Upper lobe of left lung (tissue), 6 donors: ENCODE data around the gene PROSER2. TPM values are rescaled to one million over a fixed set of nuclear protein-coding genes. Genes with fewer than 3 reads are reported as not detected.

Experiments
- ATAC-seq, 2 donors: fragments of 200-7000 bp; cut with Tn5 transposase; one replicate each; pipeline ENCODE4 v1.9.1; 2022; ENCODE audit warnings: mild to moderate bottlenecking in 2 of 2, moderate library complexity in 2 of 2; ENCODE audit not compliant: low FRiP score in 2 of 2
- DNase-seq, 2 donors: peaks; one replicate each; pipeline ENCODE4 v3.0.0-alpha.2; 2019 to 2020
- H3K27ac ChIP-seq, 4 donors: fragments of 200-600 bp; sonication (generic); one replicate each; pipeline ENCODE4 v1.5.1; 2016 to 2019
- H3K27me3 ChIP-seq, 4 donors: fragments of 200-600 bp; sonication (generic); one replicate each; pipeline ENCODE4 v1.5.1; 2017 to 2019
- H3K36me3 ChIP-seq, 4 donors: fragments of 200-600 bp; sonication (generic); one replicate each; pipeline ENCODE4 v1.5.1; 2016 to 2019
- H3K4me1 ChIP-seq, 4 donors: fragments of 200-600 bp; sonication (generic); one replicate each; pipeline ENCODE4 v1.5.1; 2018 to 2019
- H3K4me3 ChIP-seq, 4 donors: fragments of 200-600 bp; sonication (generic); one replicate each; pipeline ENCODE4 v1.5.1; 2017 to 2019; ENCODE audit warnings: mild to moderate bottlenecking in 2 of 4, moderate library complexity in 1 of 4
- H3K9me3 ChIP-seq, 4 donors: fragments of 200-600 bp; sonication (generic); one replicate each; pipeline ENCODE4 v1.5.1; 2018 to 2019
- CTCF ChIP-seq, 6 experiments: fragments of 450-650 bp in 4 of 6; fragments of 200-600 bp in 2 of 6; sonication (generic) in 2 of 6; IDR thresholded peaks; one replicate each; pipeline ENCODE4 v1.5.1; 2016 to 2019; ENCODE audit warnings: antibody characterized with exemption in 6 of 6
- EP300 ChIP-seq, 4 donors: sonication (generic); formaldehyde crosslinking; IDR thresholded peaks; one replicate each; pipeline ENCODE4 v1.5.1; 2017; ENCODE audit warnings: antibody characterized with exemption in 4 of 4, control low read depth in 2 of 4
- POLR2A ChIP-seq, 4 donors: fragments of 450-650 bp; IDR thresholded peaks; one replicate each; pipeline ENCODE4 v1.5.1; 2016 to 2017; ENCODE audit warnings: antibody characterized with exemption in 4 of 4, mild to moderate bottlenecking in 2 of 4
- POLR2AphosphoS5 ChIP-seq, 2 donors: sonication (generic); formaldehyde crosslinking; IDR thresholded peaks; one replicate each; pipeline ENCODE4 v1.5.1; 2017; ENCODE audit warnings: antibody characterized with exemption in 2 of 2
- WGBS, 2 donors: methylation state at CpG; one replicate each; pipeline ENCODE4 v1.1.5; 2017 to 2018; 5-methylcytosine and 5-hydroxymethylcytosine counted together
- total RNA-seq, 6 donors: library from RNA; depleted of rRNA in 4 of 6; stranded (reverse); fragments of >200 nt in 4 of 6; gene quantifications; one replicate each; pipeline versions ENCODE4 v1.1.0 to v1.2.1, GENCODE V29; 2016 to 2021
- donor health status: DM: no; HTN: no; CAD: no; lungs with moderate emphysema.
- donor health status: DM: no; HTN: yes; CAD: no; lungs with severe emphysema.

Gene PROSER2
- total RNA-seq, 6 donors from 2014 or later: 19.8 to 64.5 (median 24.7) TPM

- peak in 1 of 2 donors; percentile 66 for DNase-seq
- peaks cover 0 to 4% (median 0%) of the 10 kb centered on the region in 4 donors for H3K4me1 ChIP-seq
- no peak overlapping the region for H3K4me3 ChIP-seq
- H3K27me3 ChIP-seq: no peaks in the 10 kb centered on the region
- no peaks in the 10 kb centered on the region for H3K9me3 ChIP-seq
- no peak for TF ChIP-seq CTCF (IDR thresholded peaks at IDR 0.05)
- no peak for TF ChIP-seq POLR2A (IDR thresholded peaks at IDR 0.05)
- TF ChIP-seq EP300 (IDR thresholded peaks at IDR 0.05): no peak
- no peak for TF ChIP-seq POLR2AphosphoS5 (IDR thresholded peaks at IDR 0.05)
- H3K27ac ChIP-seq: no peak overlapping the region
- H3K36me3 ChIP-seq: no peaks in the 10 kb centered on the region
- ATAC-seq: peak in 1 of 2 donors; percentile 32
- WGBS, 2 donors: 65 to 73% methylated on average over 9 to 10 of the region's 10 CpGs
Measured at GRCh38 chr10:11910102-11910501, 86.9 kb downstream of the PROSER2 start.

GRCh38 chr10:11913079-11913641, 90.0 kb downstream of the PROSER2 start:
- TF ChIP-seq POLR2A (IDR thresholded peaks at IDR 0.05) (no peak), EP300 (IDR thresholded peaks at IDR 0.05) (no peak), POLR2AphosphoS5 (IDR thresholded peaks at IDR 0.05) (no peak), CTCF (IDR thresholded peaks at IDR 0.05) (peak in 1 of 6 experiments; percentile 6)
- no peak overlapping the region for H3K27ac ChIP-seq
- no peaks in the 10 kb centered on the region for H3K9me3 ChIP-seq
- no peaks in the 10 kb centered on the region for H3K27me3 ChIP-seq
- H3K4me1 ChIP-seq: peaks cover 0 to 4% (median 0%) of the 10 kb centered on the region in 4 donors
- no peaks in the 10 kb centered on the region for H3K36me3 ChIP-seq
- no peak overlapping the region for H3K4me3 ChIP-seq
- ATAC-seq: no peak
- no peak for DNase-seq
- 64 to 67% methylated on average over 11 of the region's 11 CpGs for WGBS, 2 donors

- H3K36me3 ChIP-seq: peaks cover 0 to 40% (median 20%) of the 10 kb centered on the region in 4 donors
- no peak overlapping the region for H3K4me3 ChIP-seq
- H3K27me3 ChIP-seq: no peaks in the 10 kb centered on the region
- DNase-seq (no peak), ATAC-seq (no peak)
- TF ChIP-seq POLR2A (IDR thresholded peaks at IDR 0.05) (no peak), CTCF (IDR thresholded peaks at IDR 0.05) (no peak), EP300 (IDR thresholded peaks at IDR 0.05) (no peak), POLR2AphosphoS5 (IDR thresholded peaks at IDR 0.05) (no peak)
- H3K27ac ChIP-seq: no peak overlapping the region
- WGBS, 2 donors: 86 to 93% methylated on average over 8 of the region's 8 CpGs
- H3K4me1 ChIP-seq: no peaks in the 10 kb centered on the region
- no peaks in the 10 kb centered on the region for H3K9me3 ChIP-seq
Measured at GRCh38 chr10:11918384-11918783, 95.2 kb downstream of the PROSER2 start.

- ATAC-seq (no peak), DNase-seq (no peak)
- no peak for TF ChIP-seq POLR2AphosphoS5 (IDR thresholded peaks at IDR 0.05)
- TF ChIP-seq POLR2A (IDR thresholded peaks at IDR 0.05): no peak
- no peak for TF ChIP-seq CTCF (IDR thresholded peaks at IDR 0.05)
- TF ChIP-seq EP300 (IDR thresholded peaks at IDR 0.05): no peak
- 88 to 90% methylated on average over 7 of the region's 7 CpGs for WGBS, 2 donors
- Histone ChIP-seq H3K9me3 (no peaks in the 10 kb centered on the region), H3K4me3 (no peak overlapping the region), H3K36me3 (peaks cover 0 to 47% (median 21%) of the 10 kb centered on the region in 4 donors), H3K27ac (no peak overlapping the region), H3K27me3 (no peaks in the 10 kb centered on the region), H3K4me1 (no peaks in the 10 kb centered on the region)
Measured at GRCh38 chr10:11919271-11919670, 96.1 kb downstream of the PROSER2 start.

Other genes with a start within 250 kb of the PROSER2 start
- 10 to 100 TPM; 16.4 to 28.6 (median 21.8) TPM for gene USP6NL, start 211.7 kb upstream of the PROSER2 start, total RNA-seq
- gene ECHDC3, start 81.0 kb upstream of the PROSER2 start, total RNA-seq: 10 to 100 TPM; 32.0 to 98.0 (median 61.2) TPM
- 10 to 100 TPM; 16.0 to 44.0 (median 17.3) TPM for gene UPF2, start 219.5 kb downstream of the PROSER2 start, total RNA-seq
- gene DHTKD1, start 245.6 kb downstream of the PROSER2 start, total RNA-seq: 10 to 100 TPM; 14.5 to 95.3 (median 22.6) TPM